ENCODE measurements around the gene SPCS3. TPM values are rescaled to one million over a fixed set of nuclear protein-coding genes. Genes with fewer than 3 reads are reported as not detected.
A peak's percentile ranks its signal among the peaks of the same experiment; 100 is the strongest.

Gene SPCS3
- total RNA-seq, 1 experiment from 2014 or later = 128 TPM

DNA sequence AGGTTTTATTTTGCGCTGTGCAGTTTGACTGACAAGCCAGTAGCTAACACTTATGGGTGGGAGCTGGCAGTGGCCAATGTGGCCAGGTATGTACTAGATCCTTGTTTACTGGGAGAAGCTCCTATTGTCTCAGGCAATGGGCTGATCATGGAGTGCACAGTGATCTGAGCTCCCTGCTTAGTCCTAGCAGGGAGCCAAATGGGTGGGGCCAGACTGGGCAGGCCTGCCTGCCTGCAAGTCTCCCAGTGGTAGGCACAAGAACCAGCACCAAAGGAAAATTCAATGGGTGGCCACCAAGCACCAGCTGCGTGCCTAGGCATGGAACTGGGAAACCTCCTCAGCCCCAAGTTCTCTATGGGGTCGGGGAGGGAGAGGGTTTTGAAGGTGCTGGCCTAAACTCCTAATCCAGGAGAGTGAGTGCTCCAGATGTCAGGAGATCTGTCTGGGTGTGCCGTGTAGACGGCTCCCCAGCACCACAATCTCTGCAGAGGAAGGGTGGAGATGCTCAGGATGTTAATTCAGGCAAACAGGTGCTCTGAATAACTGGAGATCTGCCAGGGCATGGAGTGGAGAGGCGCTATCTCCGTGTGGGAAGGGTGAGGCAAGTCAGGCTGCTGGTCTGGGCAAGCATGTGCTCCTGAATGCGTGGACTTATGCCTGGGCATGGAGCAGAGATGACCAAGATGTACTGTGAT is 48.2 kb downstream of the SPCS3 start:
- no peak for DNase-seq (ENCODE audit: low spot score)
- H3K36me3 ChIP-seq (ENCODE audit: insufficient read depth, low read length, poor library complexity, severe bottlenecking) = no peaks in the 10 kb centered on the region
- intact Hi-C loops (cut with micrococcal nuclease; ENCODE audit: unreplicated experiment) = no loop called here
- H3K27ac ChIP-seq (ENCODE audit: low read depth, low read length, poor library complexity, severe bottlenecking) = no peak overlapping the region
- no peaks in the 10 kb centered on the region for H3K27me3 ChIP-seq (replicated peaks; ENCODE audit: insufficient read depth, low read depth, low read length, poor library complexity)
- H3K9me3 ChIP-seq (ENCODE audit: low read depth, low read length, poor library complexity, severe bottlenecking) = peaks cover 3% of the 10 kb centered on the region
- ChIA-PET POLR2A (ENCODE audit: low non-redundant PET) (no interaction called here), CTCF (no interaction called here)
- BruUV-seq (replicated peaks) = no TSS peak
- H3K4me3 ChIP-seq (ENCODE audit: low read depth, low read length, poor library complexity, severe bottlenecking) = no peak overlapping the region
- no peaks in the 10 kb centered on the region for H3K4me1 ChIP-seq (ENCODE audit: insufficient read depth, low read length, poor library complexity, severe bottlenecking)
- TF ChIP-seq EZH2 (IDR thresholded peaks at IDR 0.05; ENCODE audit: borderline replicate concordance, low read depth, low read length, poor library complexity, severe bottlenecking) = no peak
- no peak for TF ChIP-seq CTCF (conservative IDR thresholded peaks at IDR 0.05; ENCODE audit: low read depth, low read length)

- intact Hi-C loops (cut with micrococcal nuclease; ENCODE audit: unreplicated experiment) = loop anchor here (5.0 to 10.0 kb wide), 2 partner anchors 416 to 869 kb away; partner anchors contain the start of gene VEGFC
- BruUV-seq (replicated peaks) = no TSS peak
- ChIA-PET POLR2A (ENCODE audit: low non-redundant PET) (no interaction called here), CTCF (no interaction called here)
- no peaks in the 10 kb centered on the region for H3K4me1 ChIP-seq (ENCODE audit: insufficient read depth, low read length, poor library complexity, severe bottlenecking)
- H3K27me3 ChIP-seq (replicated peaks; ENCODE audit: insufficient read depth, low read depth, low read length, poor library complexity) = no peaks in the 10 kb centered on the region
- H3K36me3 ChIP-seq (ENCODE audit: insufficient read depth, low read length, poor library complexity, severe bottlenecking) = no peaks in the 10 kb centered on the region
- DNase-seq (ENCODE audit: low spot score) = peak; percentile 35
- no peaks in the 10 kb centered on the region for H3K9me3 ChIP-seq (ENCODE audit: low read depth, low read length, poor library complexity, severe bottlenecking)
- no peak overlapping the region for H3K27ac ChIP-seq (ENCODE audit: low read depth, low read length, poor library complexity, severe bottlenecking)
- no peak for TF ChIP-seq EZH2 (IDR thresholded peaks at IDR 0.05; ENCODE audit: borderline replicate concordance, low read depth, low read length, poor library complexity, severe bottlenecking)
- peak; percentile 63 for TF ChIP-seq CTCF (conservative IDR thresholded peaks at IDR 0.05; ENCODE audit: low read depth, low read length)
- no peak overlapping the region for H3K4me3 ChIP-seq (ENCODE audit: low read depth, low read length, poor library complexity, severe bottlenecking)
Measured at GRCh38 chr4:176376032-176376614, 56.4 kb downstream of the SPCS3 start.

- DNase-seq (ENCODE audit: low spot score) = peak; percentile 6
- intact Hi-C loops (cut with micrococcal nuclease; ENCODE audit: unreplicated experiment) = loop anchor here (1.0 to 10.0 kb wide), 3 partner anchors 415 to 867 kb away; partner anchors contain the start of gene VEGFC
- no peaks in the 10 kb centered on the region for H3K9me3 ChIP-seq (ENCODE audit: low read depth, low read length, poor library complexity, severe bottlenecking)
- no peak overlapping the region for H3K27ac ChIP-seq (ENCODE audit: low read depth, low read length, poor library complexity, severe bottlenecking)
- CTCF ChIA-PET = interaction anchor here (2.1 kb wide), 1 partner anchor 670 kb away, joined by 11 read pairs; no protein-coding TSS in a partner anchor
- no peaks in the 10 kb centered on the region for H3K4me1 ChIP-seq (ENCODE audit: insufficient read depth, low read length, poor library complexity, severe bottlenecking)
- no TSS peak for BruUV-seq (replicated peaks)
- TF ChIP-seq CTCF (conservative IDR thresholded peaks at IDR 0.05; ENCODE audit: low read depth, low read length) = peak; percentile 52
- no peak for TF ChIP-seq EZH2 (IDR thresholded peaks at IDR 0.05; ENCODE audit: borderline replicate concordance, low read depth, low read length, poor library complexity, severe bottlenecking)
- peaks cover 9% of the 10 kb centered on the region for H3K27me3 ChIP-seq (replicated peaks; ENCODE audit: insufficient read depth, low read depth, low read length, poor library complexity)
- POLR2A ChIA-PET (ENCODE audit: low non-redundant PET) = no interaction called here
- no peak overlapping the region for H3K4me3 ChIP-seq (ENCODE audit: low read depth, low read length, poor library complexity, severe bottlenecking)
- H3K36me3 ChIP-seq (ENCODE audit: insufficient read depth, low read length, poor library complexity, severe bottlenecking) = no peaks in the 10 kb centered on the region
Measured at GRCh38 chr4:176377780-176378179, 58.0 kb downstream of the SPCS3 start.

Data from A673 (cell line).